A673 (cell line): ENCODE measurements around the gene CMTM4. TPM values are rescaled to one million over a fixed set of nuclear protein-coding genes. Genes with fewer than 3 reads are reported as not detected.
A peak's percentile ranks its signal among the peaks of the same experiment; 100 is the strongest.

Experiments
- BruUV-seq: library from RNA; stranded (reverse); fragments of 400-500 nt; replicated peaks from 2 replicates; lab custom pipeline; 2021; lab: Mats Ljungman, UMichigan
- CTCF ChIA-PET: fragments of 300-600 bp; sonication (Branson Sonifier 250); formaldehyde crosslinking; loops from one replicate; lab custom pipeline; 2022; ENCODE audit warnings: antibody characterized with exemption; lab: Charles Lee
- POLR2A ChIA-PET: fragments of 300-600 bp; sonication (Branson Sonifier 250); formaldehyde crosslinking; loops from one replicate; lab custom pipeline; 2022; ENCODE audit warnings: antibody characterized with exemption; ENCODE audit not compliant: low non-redundant PET; lab: Charles Lee
- DNase-seq: peaks from one replicate; pipeline ENCODE4 v3.0.0-alpha.2; 2015; ENCODE audit warnings: low spot score
- H3K27ac ChIP-seq: fragments of 200-600 bp; sonication (generic); 2 replicates; pipeline ENCODE4 v1.5.1; 2016; ENCODE audit warnings: mixed run types, low read depth, mild to moderate bottlenecking, mixed read lengths, antibody characterized with exemption, low read length; ENCODE audit not compliant: poor library complexity, severe bottlenecking
- H3K27me3 ChIP-seq: fragments of 200-600 bp; sonication (generic); replicated peaks from 2 replicates; pipeline ENCODE4 v1.6.1; 2017; ENCODE audit warnings: mixed run types, low read depth, mild to moderate bottlenecking, mixed read lengths, antibody characterized with exemption, low read length; ENCODE audit not compliant: insufficient read depth, poor library complexity
- H3K36me3 ChIP-seq: fragments of 200-600 bp; sonication (generic); 2 replicates; pipeline ENCODE4 v1.6.1; 2016; ENCODE audit warnings: mixed run types, mild to moderate bottlenecking, mixed read lengths, antibody characterized with exemption, low read length; ENCODE audit not compliant: insufficient read depth, poor library complexity, severe bottlenecking
- H3K4me1 ChIP-seq: fragments of 200-600 bp; sonication (generic); 2 replicates; pipeline ENCODE4 v1.6.1; 2017; ENCODE audit warnings: mixed run types, mild to moderate bottlenecking, mixed read lengths, antibody characterized with exemption, low read length; ENCODE audit not compliant: insufficient read depth, poor library complexity, severe bottlenecking
- H3K4me3 ChIP-seq: fragments of 200-600 bp; sonication (generic); 2 replicates; pipeline ENCODE4 v1.5.1; 2016; ENCODE audit warnings: low read depth, mixed run types, mild to moderate bottlenecking, mixed read lengths, low read length; ENCODE audit not compliant: poor library complexity, severe bottlenecking
- H3K9me3 ChIP-seq: fragments of 200-600 bp; sonication (generic); 2 replicates; pipeline ENCODE4 v1.6.1; 2016; ENCODE audit warnings: mixed run types, low read depth, mild to moderate bottlenecking, mixed read lengths, antibody characterized with exemption, low read length; ENCODE audit not compliant: poor library complexity, severe bottlenecking
- CTCF ChIP-seq: fragments of 300-800, 200-600 bp; sonication (generic); conservative IDR thresholded peaks from 2 replicates; pipeline ENCODE4 v1.5.1; 2017; ENCODE audit warnings: low read depth, mild to moderate bottlenecking, antibody characterized with exemption, low read length, moderate library complexity, mixed read lengths
- EZH2 ChIP-seq: fragments of 200-600 bp; sonication (generic); IDR thresholded peaks from 2 replicates; pipeline ENCODE4 v1.6.1; 2017; ENCODE audit warnings: borderline replicate concordance, low read depth, mild to moderate bottlenecking, mixed read lengths, antibody characterized with exemption, low read length; ENCODE audit not compliant: poor library complexity, severe bottlenecking
- intact Hi-C: fragments of 100-400 bp; cut with micrococcal nuclease; formaldehyde crosslinking; loops from one replicate; pipeline ENCODE4 v1.10.0; 2022; ENCODE audit not compliant: unreplicated experiment
- total RNA-seq: library from RNA; stranded (reverse); gene quantifications from 2 replicates; pipeline ENCODE4 v1.2.3, GENCODE V29; 2021

CMTM4 gene
- total RNA-seq, 1 experiment from 2014 or later = 30.3 TPM

- Histone ChIP-seq H3K4me3 (no peak overlapping the region), H3K27ac (no peak overlapping the region), H3K27me3 (no peaks in the 10 kb centered on the region), H3K36me3 (no peaks in the 10 kb centered on the region), H3K4me1 (no peaks in the 10 kb centered on the region), H3K9me3 (no peaks in the 10 kb centered on the region)
- CTCF ChIA-PET = no interaction called here
- POLR2A ChIA-PET = no interaction called here
- BruUV-seq = no TSS peak
- no peak for TF ChIP-seq CTCF
- TF ChIP-seq EZH2 = no peak
- intact Hi-C loops = no loop called here
- DNase-seq = peak; percentile 19
These were observed 18.2 kb upstream of the CMTM4 start for GRCh38 chr16:66714654-66715307.

GRCh38 chr16:66714062-66714461 lies 17.5 kb upstream of the CMTM4 start:
- intact Hi-C loops = no loop called here
- H3K27ac ChIP-seq = no peak overlapping the region
- ChIA-PET CTCF (interaction anchor here (0.8 kb wide), 1 partner anchor 96 kb away, joined by 4 read pairs; no protein-coding TSS in a partner anchor), POLR2A (no interaction called here)
- no peaks in the 10 kb centered on the region for H3K36me3 ChIP-seq
- DNase-seq = no peak
- no peak for TF ChIP-seq EZH2
- TF ChIP-seq CTCF = no peak
- H3K4me1 ChIP-seq = no peaks in the 10 kb centered on the region
- BruUV-seq = no TSS peak
- no peak overlapping the region for H3K4me3 ChIP-seq
- H3K27me3 ChIP-seq = no peaks in the 10 kb centered on the region
- H3K9me3 ChIP-seq = no peaks in the 10 kb centered on the region

GRCh38 chr16:66713076-66713475 lies 16.5 kb upstream of the CMTM4 start:
- Histone ChIP-seq H3K36me3 (no peaks in the 10 kb centered on the region), H3K4me1 (no peaks in the 10 kb centered on the region), H3K4me3 (no peak overlapping the region), H3K27ac (no peak overlapping the region), H3K9me3 (no peaks in the 10 kb centered on the region), H3K27me3 (no peaks in the 10 kb centered on the region)
- intact Hi-C loops = no loop called here
- no peak for DNase-seq
- ChIA-PET CTCF (interaction anchor here (0.8 kb wide), 1 partner anchor 95 kb away, joined by 4 read pairs; no protein-coding TSS in a partner anchor), POLR2A (no interaction called here)
- no TSS peak for BruUV-seq
- TF ChIP-seq CTCF (no peak), EZH2 (no peak)
